HL-60/S4 treated with phorbol 12-myristate 13-acetate at 8.2 ng/mL for 4 days and 3 days (cell line): Measurements from ENCODE around the gene DHDDS.

Source experiments
- in situ Hi-C: fragments of 300-500 bp; cut with MboI; formaldehyde crosslinking; loops from 2 replicates; pipeline ENCODE4 v1.15.0; 2022; ENCODE audit warnings: low sequenced_read_pairs

Gene DHDDS

DNA sequence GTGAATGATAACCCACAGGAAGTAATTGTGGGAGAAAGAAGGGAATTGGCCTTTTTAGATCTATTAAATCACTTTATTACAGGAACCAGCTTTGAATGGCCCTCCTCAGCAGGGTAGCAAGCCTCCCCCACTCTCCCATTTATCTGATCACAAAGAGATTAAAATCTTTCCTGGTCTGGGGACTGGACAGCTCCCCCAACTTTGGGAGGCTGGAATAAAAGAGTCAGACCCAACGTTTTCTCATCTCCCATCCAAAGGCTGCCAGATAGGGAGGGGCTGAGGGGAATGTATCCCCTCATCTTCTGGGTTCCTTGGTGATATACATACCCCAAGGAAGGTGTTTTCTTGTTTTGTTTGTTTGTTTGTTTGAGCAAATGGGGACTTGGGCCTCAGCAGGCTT is 19.1 kb upstream of the DHDDS start:
- in situ Hi-C loops: no loop called here

DNA sequence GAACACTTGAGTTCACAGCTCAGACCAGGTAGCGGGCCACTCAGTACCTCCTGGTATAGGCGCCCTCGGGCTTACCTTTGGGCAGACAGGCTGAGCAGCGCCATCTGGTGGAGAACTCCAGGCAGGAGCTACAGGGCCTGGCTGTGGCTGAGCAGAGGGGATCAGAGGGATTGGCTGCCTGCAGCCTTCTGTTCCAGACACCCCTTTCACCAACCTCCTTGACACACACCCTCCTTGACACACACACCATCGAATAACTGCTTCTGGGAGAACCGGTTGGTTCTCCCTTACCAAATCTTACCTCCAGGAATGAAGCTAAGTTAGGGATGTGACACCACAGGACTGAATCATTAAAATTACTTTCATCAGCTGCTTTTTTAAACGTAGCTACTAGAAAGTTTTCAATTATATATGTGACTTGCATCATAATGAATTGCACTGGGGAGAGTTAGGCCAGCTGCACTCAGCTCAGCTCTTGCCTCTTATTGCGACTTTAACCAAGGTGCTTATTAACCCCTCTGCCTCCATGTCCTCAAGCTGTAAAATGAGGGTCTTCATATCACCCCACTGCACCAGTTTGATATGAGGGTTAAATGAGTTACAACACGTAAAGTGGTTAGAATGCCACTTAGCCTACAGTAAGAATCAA is 14.9 kb upstream of the DHDDS start:
- in situ Hi-C loops: no loop called here

DNA sequence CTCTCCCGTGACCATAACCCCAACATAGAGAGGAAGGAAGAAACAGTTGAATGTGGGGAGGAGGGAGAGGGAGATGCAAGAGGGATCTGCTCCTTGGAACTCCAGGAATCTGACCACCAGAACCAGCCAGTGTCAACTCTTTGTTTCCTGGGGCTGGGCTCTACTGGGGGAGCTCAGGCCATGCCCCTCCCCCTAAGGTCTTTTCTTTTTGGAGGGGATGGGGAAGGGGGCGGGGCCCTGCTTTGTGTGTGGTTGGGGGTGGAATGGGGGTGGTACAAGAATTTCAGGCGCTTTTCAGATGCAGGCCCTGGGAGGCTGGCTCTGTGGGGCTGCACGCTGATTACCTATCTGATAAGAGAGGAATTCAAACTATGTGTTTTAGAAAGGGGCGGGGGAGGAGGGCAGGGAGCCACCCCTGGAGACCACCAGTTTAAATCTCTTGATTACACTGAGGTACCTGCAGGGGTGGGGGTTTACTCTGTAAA is 13.2 kb upstream of the DHDDS start:
- in situ Hi-C loops: no loop called here

DNA sequence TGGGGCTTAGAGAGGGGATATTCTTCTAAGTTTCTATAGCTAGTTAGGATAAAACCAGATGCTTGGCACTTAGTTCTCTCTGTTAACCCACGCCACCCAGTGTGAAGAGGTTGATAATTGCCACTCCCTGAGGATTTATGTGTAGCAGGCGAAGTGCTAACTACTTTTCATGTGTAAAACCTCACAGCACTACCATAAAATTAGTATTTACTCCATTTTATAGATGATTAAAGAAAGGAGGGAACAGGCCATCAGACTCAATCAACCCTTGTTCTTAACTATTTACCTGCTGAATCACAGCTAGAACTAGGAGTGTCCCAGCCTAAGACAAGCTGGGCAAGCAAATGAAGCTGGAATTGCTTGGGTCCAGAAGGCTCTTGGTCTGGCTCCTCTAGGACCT is 12.6 kb upstream of the DHDDS start:
- in situ Hi-C loops: no loop called here

DNA sequence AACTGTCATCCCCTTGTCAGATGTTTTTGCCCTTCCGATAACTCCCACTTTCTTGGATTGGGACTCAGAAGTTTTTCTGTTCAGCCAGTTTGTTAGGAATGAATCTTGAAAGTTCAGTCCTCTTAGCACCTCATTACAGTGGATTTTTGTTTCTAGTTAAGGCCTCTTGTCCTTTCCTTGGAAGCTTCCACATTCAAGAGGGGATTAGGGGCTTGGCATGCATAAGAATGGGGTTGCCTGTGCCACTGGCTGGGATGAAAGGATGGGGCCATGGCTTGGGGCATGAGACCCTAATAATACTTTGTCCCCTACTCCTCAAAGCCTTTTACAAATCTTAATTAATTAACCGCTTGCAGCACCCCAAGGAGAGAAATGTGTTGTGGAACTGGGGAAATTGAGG is 2.4 kb upstream of the DHDDS start:
- in situ Hi-C loops: no loop called here

DNA sequence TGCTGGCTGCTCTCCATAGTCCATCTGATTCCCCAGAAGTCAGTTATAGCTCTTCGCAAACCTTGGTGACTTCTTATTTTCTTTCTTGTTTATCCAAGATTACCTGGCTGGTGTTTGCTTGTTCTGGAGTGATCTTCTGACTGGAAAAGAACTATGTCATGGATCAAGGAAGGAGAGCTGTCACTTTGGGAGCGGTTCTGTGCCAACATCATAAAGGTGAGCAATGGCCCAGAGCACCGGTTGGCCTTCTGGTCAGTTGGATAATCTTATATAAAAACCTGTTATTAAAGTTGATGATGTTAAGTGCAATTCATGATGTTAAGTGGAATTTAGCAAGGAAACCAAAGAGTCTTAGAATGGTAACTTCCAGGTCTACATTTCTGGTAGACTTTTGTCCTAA is 672 bp downstream of the DHDDS start:
- in situ Hi-C loops: no loop called here

DNA sequence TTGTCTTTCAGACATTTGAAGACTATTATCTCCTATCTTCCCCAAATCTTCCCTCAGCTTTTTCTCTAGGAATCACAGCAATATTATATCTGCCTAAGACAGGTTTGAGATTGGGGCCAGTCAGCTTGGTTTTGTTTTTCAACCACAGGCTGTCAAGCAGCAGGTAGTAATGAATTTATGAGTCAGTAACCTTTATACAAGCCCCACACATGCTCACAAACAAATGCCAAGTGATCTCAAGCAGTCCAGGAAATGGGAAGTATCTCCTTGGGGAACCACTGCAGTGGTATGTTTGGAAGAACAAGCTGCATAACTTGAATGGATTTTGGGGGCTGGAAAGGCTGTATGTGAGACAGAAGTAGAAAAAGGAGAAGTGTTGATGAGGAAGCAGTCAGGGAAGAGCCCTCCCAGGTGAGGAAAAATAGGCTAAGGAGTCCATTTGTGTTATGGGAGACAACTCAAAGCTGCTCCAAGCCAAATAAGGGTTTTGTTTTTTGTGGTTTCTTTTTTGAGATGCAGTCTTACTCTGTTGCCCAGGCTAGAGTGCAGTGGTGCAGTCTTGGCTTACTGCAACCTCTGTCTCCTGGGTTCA is 2.1 kb downstream of the DHDDS start:
- in situ Hi-C loops: no loop called here

DNA sequence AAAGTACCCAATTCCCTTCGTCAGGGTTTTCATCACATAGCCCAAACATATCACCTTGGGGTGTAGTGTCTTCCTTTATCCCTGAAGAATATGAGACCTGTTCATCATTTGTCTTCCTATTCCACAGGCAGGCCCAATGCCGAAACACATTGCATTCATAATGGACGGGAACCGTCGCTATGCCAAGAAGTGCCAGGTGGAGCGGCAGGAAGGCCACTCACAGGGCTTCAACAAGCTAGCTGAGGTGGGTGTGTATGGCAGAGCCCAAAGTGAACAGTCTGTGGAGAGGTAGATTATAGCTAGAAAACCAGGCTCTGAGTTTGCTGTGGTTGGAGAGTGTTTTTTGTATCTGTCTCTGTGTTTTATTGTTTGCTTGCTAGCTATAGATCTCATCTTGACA is 5.9 kb downstream of the DHDDS start:
- in situ Hi-C loops: no loop called here

DNA sequence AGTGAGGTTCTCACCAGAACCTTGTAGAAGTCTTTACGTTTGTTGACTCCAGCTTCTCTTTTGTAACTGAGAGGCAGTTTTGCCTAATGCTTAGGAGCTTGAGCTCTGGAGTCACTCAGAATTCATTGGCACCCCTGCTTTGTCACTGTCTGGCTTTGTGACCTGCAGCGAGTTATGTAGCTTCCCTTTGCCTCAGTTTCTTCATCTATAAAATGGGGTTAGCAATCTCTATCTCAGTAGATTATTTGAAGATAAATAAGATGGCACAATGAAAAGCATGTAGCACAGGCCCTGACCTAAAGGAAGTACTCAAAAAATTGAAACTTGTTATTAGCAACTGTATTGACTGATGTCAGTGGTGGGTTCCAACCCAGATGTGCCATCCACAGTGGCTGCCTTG is 8.1 kb downstream of the DHDDS start:
- in situ Hi-C loops: no loop called here

DNA sequence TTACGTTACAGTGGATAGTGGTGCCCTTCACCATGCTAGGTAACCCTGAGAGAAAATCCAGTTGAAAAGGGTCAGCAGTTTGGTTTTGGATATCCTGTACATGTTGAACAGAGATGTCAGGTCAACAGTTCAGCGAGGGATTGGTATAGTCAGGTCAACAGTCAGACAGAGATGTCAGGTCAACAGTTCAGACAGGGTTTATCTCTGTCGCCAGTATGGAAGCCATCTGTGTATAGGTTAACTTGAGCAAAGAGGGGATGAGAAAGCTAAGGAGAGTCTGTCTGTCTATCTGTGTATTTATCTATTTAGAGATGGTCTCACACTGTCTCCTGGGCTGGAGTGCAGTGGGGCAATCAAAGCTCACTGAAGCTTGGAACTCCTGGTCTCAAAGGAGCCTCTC is 17.7 kb downstream of the DHDDS start:
- in situ Hi-C loops: no loop called here

DNA sequence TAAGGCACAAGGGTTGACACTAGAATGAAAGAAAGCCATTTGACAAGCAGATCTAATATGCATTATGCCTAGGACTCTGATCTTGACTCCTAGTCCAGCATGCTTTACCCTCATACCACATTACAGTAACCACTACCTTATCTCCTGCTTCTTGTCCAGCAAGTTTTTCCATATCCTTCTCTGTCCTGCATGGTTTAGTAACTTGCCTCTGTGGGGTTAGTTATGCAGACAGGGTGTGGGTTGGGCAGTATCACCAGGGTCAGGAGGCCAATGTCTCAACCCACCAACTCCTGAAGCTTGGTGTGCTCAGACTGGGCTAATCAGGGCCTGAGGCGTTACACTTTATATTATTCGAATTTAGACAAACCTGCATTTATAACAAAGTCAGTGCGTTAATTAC is 18.8 kb downstream of the DHDDS start:
- in situ Hi-C loops: no loop called here

DNA sequence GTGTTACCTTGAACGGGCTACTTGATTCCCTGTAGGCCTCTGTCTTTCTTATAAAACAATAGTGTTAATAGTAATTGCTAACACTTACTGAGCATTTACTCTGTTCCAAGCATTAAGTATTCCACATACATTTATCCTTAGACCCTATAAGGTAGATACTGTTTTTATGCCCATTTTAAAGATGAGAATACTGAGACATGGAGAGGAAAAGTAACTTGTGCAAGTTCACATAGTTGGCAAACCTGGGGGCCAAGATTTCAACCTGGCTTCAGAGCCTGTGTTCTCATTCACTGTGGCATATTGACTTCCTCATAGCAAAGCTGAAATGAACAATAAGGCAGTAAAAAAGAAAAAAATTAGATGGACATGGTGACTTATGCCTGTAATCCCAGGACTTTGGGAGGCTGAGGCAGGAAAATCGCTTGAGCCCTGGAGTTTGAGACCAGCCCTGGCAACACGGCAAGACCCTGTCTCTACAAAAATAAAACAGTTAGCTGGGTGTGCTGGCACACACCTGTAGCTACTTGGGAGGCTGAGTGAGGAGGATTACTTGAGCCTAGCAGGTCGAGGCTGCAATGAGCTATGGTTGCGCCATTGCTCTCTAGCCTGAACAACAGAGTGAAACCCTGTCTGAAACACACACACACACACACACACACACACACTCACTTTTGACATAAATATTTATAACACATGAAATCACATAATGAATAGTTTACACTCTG is 20.5 kb downstream of the DHDDS start:
- in situ Hi-C loops: no loop called here

DNA sequence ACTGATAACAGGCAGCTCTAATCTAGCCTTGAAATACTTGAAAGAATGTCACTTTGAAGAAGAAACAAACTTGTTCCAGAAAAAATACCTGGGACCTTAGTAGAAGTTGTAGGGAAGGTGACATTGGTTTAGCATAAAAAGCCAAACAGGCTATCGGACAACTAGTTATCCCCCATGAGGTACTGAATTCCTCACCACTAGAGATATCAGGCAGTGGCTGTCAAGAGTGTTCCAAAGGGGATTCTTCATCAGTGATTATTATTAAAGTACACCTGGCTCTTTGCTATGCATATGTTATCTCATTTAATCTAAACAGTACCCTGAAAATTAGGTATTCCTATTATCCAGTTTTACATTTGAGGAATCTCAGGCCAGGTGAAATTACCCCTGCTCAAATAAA is 27.0 kb downstream of the DHDDS start:
- in situ Hi-C loops: no loop called here

DNA sequence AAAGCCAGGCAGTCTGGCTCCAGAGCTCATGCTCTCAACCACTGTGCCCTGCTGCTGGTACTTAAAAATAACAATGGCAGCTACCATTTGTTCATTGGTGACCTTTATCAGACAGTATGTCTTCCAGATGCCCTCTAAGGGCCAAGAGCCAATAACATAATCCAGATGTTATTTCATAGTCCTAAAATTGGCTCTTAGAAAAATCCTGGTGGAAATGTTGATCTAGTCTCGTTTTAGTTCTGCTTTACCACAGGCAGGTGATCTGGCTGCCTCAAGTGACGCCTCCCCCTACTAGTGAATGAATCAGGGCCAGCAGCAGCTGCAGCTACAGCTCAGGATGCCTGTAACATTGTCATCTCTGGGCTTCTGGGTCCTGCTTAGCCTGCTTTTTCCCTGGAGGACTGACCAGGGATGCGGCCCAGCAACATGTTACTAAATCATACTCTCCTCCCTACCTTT is 27.5 kb downstream of the DHDDS start:
- in situ Hi-C loops: no loop called here

DNA sequence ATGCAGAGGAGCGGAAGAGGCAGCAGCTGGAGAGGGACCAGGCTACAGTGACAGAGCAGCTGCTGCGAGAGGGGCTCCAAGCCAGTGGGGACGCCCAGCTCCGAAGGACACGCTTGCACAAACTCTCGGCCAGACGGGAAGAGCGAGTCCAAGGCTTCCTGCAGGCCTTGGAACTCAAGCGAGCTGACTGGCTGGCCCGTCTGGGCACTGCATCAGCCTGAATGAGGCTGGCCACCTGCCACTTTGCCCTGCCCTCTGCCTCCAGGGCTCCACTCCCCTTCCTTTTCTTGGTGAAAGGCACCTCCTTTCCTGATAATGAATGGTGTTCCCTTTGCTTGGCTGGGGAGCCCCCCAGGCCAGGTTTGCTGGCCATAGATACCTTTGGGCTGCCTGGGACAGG is 36.8 kb downstream of the DHDDS start:
- in situ Hi-C loops: no loop called here

DNA sequence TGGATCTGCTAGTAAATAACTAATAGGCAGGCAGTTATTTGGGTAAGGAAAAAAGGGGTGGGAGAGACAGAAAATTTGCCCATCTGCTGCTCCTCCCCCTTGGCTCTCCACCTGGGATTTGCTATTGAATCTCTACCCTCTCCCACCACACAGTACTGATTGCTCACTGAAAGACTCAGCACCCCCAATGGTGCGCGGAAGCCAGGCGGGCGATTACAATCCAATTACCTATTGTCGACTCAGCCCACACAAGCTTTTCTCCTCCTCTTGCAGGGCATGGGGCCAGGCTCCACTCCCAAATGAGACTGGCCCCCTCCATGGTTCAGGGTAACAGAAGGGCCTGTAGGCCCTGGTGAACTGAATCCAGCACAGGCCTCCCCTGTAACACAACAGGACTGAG is 37.4 kb downstream of the DHDDS start:
- in situ Hi-C loops: no loop called here

DNA sequence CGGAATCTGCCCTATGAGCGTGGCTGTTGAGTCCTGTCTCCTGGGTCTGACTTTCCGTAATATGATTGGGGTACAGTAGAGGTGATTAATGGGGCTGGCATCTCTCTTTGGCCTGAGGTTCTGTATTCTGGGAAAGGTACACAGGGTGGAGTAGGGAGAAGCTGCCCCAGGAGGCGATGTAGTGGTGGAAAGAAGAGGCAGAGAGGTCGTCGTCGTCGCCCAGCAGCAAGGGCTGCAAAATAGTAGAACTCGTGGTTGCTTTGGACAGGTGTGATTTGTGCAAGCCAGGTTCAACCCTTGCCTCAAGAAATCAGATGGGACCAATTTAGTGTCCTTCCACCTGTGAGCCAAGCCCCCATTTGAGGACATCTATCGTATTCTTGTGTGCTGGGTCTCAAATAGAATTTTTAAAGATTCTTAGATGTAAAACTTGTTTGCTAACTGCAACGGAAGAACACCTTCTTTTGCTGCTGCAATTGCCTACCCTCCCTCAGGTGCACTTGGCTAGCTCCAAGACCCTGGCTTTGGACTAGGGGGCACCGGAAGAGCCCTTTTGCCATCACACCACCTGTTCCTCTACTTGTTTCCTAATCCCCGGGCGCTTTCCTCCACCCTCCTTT is 38.9 kb downstream of the DHDDS start:
- in situ Hi-C loops: no loop called here

DNA sequence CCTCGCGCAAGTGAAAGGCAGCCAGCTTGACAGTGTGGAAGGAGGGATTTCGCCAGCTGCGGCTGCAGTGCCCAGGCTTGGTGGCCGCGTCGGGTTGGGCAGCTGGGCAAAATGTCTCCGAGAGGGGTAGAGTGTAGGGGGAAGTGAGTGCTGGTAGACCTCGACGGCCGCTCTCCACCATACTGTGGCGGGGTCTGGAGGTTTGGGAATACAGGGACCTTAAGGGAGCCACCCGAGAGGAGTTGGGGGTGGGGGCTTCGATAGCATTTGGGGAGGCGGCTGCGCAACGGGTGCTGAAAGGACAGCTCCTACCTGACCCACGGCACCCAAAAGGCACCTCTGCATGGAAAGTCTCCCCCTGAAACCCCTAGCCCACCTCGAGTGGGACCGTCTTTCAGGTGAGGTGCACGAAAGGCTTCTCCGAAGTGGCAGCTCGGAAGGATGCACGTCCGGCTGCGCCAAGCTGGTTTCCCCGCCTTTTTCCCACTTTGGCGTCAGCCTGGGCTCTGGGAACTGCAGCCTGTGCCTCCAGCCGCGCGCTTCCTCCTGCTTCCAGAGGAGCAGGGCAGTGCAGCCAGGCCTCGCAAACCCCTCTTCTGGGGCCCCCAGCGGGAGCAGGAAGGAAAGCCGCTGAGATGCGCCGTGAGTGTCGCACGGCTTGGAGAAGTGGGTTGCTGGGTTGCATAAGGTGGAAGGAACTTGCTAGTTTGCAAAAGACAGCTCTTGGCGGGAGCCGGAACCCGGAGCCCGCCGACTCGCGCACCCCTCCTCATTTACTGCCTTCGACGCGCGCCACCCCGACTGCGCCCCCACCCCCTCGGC is 39.6 kb downstream of the DHDDS start:
- in situ Hi-C loops: no loop called here

DNA sequence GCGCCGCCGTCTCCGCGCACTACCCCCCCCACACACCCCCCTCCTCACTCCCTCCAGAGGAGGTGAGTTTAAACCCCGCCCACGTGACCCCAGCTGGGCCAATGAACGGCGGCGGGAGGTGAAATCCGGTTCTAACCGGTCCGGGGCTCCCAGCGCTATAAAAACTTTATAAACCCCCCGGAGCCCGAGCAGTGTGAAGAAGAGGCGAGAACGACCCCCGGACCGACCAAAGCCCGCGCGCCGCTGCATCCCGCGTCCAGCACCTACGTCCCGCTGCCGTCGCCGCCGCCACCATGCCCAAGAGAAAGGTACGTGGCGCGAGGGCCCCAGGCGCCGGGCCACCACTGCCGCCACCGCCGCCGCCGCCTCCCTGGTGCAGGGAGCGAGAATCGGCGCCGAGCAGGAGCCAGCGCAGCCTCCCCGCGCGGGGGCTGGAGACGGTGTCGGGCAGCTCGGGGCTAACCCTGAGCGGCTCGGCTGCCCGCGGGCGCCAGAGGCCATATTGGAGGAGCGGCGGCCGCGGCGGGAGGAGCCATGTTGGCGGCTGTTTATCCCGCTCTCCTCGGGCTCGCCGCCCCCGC is 40.3 kb downstream of the DHDDS start, which contains the start of gene HMGN2:
TSS of gene HMGN2 (plus strand) at position 121 of the 581 bp plus-strand sequence. CDS start at position 294, 173 bp downstream.
- in situ Hi-C loops: no loop called here
